H1 (cell line): ENCODE measurements around the gene C1S. TPM values are rescaled to one million over a fixed set of nuclear protein-coding genes. Genes with fewer than 3 reads are reported as not detected.

Source experiments
- CTCF ChIA-PET: fragments of 300-600 bp; sonication (Branson Sonifier 250); formaldehyde crosslinking; loops from one replicate; lab custom pipeline; 2021; ENCODE audit not compliant: partially characterized antibody; lab: Charles Lee
- POLR2A ChIA-PET: fragments of 300-600 bp; sonication (Branson Sonifier 250); formaldehyde crosslinking; loops from one replicate; lab custom pipeline; 2021; ENCODE audit warnings: inconsistent platforms; ENCODE audit not compliant: partially characterized antibody; lab: Charles Lee
- DNase-seq, 2 experiments: peaks; one replicate each; pipeline versions ENCODE4 v3.0.0 to v3.0.0-alpha.2; 2010 to 2022; ENCODE audit warnings: low spot score in 2 of 2, low read depth in 1 of 2, mixed read lengths in 1 of 2
- FAIRE-seq: peaks from 2 replicates; lab custom pipeline; 2011; peaks lifted over from hg19 to GRCh38; lab: Jason Lieb, UNC
- H2AFZ ChIP-seq: 2 replicates; pipeline ENCODE4 v1.8.1; 2012; ENCODE audit warnings: low read length, inconsistent platforms
- H2AK5ac ChIP-seq: 2 replicates; pipeline ENCODE4 v1.6.1; 2013; ENCODE audit warnings: low read depth, low read length
- H2BK120ac ChIP-seq: replicated peaks from 2 replicates; pipeline ENCODE3; 2013; ENCODE audit warnings: low read depth, low read length, inconsistent platforms
- H2BK12ac ChIP-seq: 2 replicates; pipeline ENCODE4 v1.6.1; 2013; ENCODE audit warnings: low read depth, low read length
- H2BK15ac ChIP-seq: 2 replicates; pipeline ENCODE4 v1.6.1; 2013; ENCODE audit warnings: low read length
- H2BK20ac ChIP-seq: 2 replicates; pipeline ENCODE4 v1.6.1; 2013; ENCODE audit warnings: low read length
- H2BK5ac ChIP-seq: 2 replicates; pipeline ENCODE4 v1.6.1; 2013; ENCODE audit warnings: low read depth, low read length
- H3K14ac ChIP-seq: 2 replicates; pipeline ENCODE4 v1.6.1; 2013; ENCODE audit warnings: inconsistent platforms; ENCODE audit not compliant: insufficient read length
- H3K18ac ChIP-seq: 2 replicates; pipeline ENCODE4 v1.6.1; 2013; ENCODE audit warnings: low read length; ENCODE audit errors: extremely low read depth
- H3K23ac ChIP-seq: 2 replicates; pipeline ENCODE4 v1.6.1; 2013; ENCODE audit warnings: inconsistent platforms; ENCODE audit not compliant: insufficient read length
- H3K23me2 ChIP-seq: 2 replicates; pipeline ENCODE4 v1.6.1; 2013; ENCODE audit warnings: low read depth, low read length
- H3K27ac ChIP-seq: 2 replicates; pipeline ENCODE4 v1.6.1; 2011; ENCODE audit warnings: low read depth, low read length, inconsistent platforms
- H3K27me3 ChIP-seq, 4 experiments: replicated peaks in 1 of 4; 1 replicate in 1 of 4; 2 replicates in 3 of 4; pipeline versions ENCODE4 v1.6.1 to v1.8.1; 2011 to 2013; ENCODE audit warnings: low read length in 3 of 4, mild to moderate bottlenecking in 3 of 4, inconsistent platforms in 2 of 4, mixed read lengths in 2 of 4, moderate library complexity in 1 of 4; ENCODE audit not compliant: control insufficient read depth in 3 of 4, insufficient read depth in 3 of 4; ENCODE audit errors: extremely low read depth in 1 of 4
- H3K36me3 ChIP-seq, 4 experiments: 2 replicates each; pipeline versions ENCODE4 v1.6.1 to v1.8.1; 2011 to 2013; ENCODE audit warnings: mild to moderate bottlenecking in 4 of 4, low read length in 3 of 4, moderate library complexity in 2 of 4, control low read depth in 1 of 4, inconsistent platforms in 1 of 4; ENCODE audit not compliant: insufficient read depth in 4 of 4, control insufficient read depth in 2 of 4
- H3K4ac ChIP-seq: replicated peaks from 2 replicates; pipeline ENCODE3; 2013; ENCODE audit warnings: low read length, low read depth, mixed read lengths, inconsistent platforms; ENCODE audit not compliant: insufficient read length
- H3K4me1 ChIP-seq, 4 experiments: replicated peaks in 1 of 4; 1 replicate in 1 of 4; 2 replicates in 3 of 4; pipeline versions ENCODE4 v1.6.1 to v1.8.1; 2011 to 2013; ENCODE audit warnings: low read length in 3 of 4, inconsistent platforms in 2 of 4, mixed read lengths in 1 of 4; ENCODE audit not compliant: insufficient read depth in 4 of 4, control insufficient read depth in 3 of 4
- H3K4me2 ChIP-seq, 2 experiments: 2 replicates each; pipeline versions ENCODE4 v1.6.1 to v1.8.1; 2011 to 2013; ENCODE audit warnings: low read depth in 2 of 2, low read length in 2 of 2, control low read depth in 1 of 2, inconsistent platforms in 1 of 2, mild to moderate bottlenecking in 1 of 2; ENCODE audit not compliant: insufficient read depth in 1 of 2
- H3K4me3 ChIP-seq, 4 experiments: fragments of 200-600, 300-600 bp in 1 of 4; sonication (generic), shearing (Covaris generic), sonication (Bioruptor Twin) in 1 of 4; 2 replicates each; pipeline versions ENCODE4 v1.5.1 to v1.8.1; 2011 to 2016; ENCODE audit warnings: low read length in 4 of 4, low read depth in 3 of 4, control low read depth in 2 of 4, inconsistent platforms in 2 of 4, mild to moderate bottlenecking in 2 of 4, mixed read lengths in 1 of 4, moderate library complexity in 1 of 4; ENCODE audit not compliant: insufficient read depth in 2 of 4; ENCODE audit errors: extremely low read depth in 1 of 4
- H3K56ac ChIP-seq: replicated peaks from 2 replicates; pipeline ENCODE3; 2013; ENCODE audit warnings: low read depth, mild to moderate bottlenecking, mixed read lengths, low read length, inconsistent platforms; ENCODE audit not compliant: insufficient read length
- H3K79me1 ChIP-seq: 2 replicates; pipeline ENCODE4 v1.6.1; 2013; ENCODE audit warnings: low read depth, low read length, control low read depth
- H3K79me2 ChIP-seq, 2 experiments: 2 replicates each; pipeline versions ENCODE4 v1.6.1 to v1.8.1; 2012 to 2013; ENCODE audit warnings: low read length in 2 of 2, mild to moderate bottlenecking in 2 of 2, inconsistent platforms in 1 of 2; ENCODE audit not compliant: insufficient read depth in 2 of 2, control insufficient read depth in 1 of 2
- H3K9ac ChIP-seq, 4 experiments: replicated peaks in 1 of 4; 1 replicate in 1 of 4; 2 replicates in 3 of 4; pipeline versions ENCODE4 v1.6.1 to v1.8.1; 2011 to 2013; ENCODE audit warnings: low read depth in 3 of 4, low read length in 3 of 4, control low read depth in 2 of 4, mild to moderate bottlenecking in 2 of 4, moderate library complexity in 2 of 4, inconsistent platforms in 1 of 4; ENCODE audit errors: extremely low read depth in 1 of 4
- H3K9me3 ChIP-seq, 2 experiments: 2 replicates each; pipeline versions ENCODE4 v1.6.1 to v1.8.1; 2012 to 2013; ENCODE audit warnings: mild to moderate bottlenecking in 2 of 2, moderate library complexity in 2 of 2, control low read depth in 1 of 2, inconsistent platforms in 1 of 2, low read depth in 1 of 2, low read length in 1 of 2, mixed read lengths in 1 of 2; ENCODE audit not compliant: insufficient read depth in 2 of 2
- H4K20me1 ChIP-seq, 2 experiments: replicated peaks in 1 of 2; 2 replicates each; pipeline versions ENCODE3 to v1.8.1; 2011 to 2013; ENCODE audit warnings: inconsistent platforms in 2 of 2, low read length in 2 of 2, mild to moderate bottlenecking in 1 of 2; ENCODE audit not compliant: insufficient read depth in 2 of 2, control insufficient read depth in 1 of 2
- H4K5ac ChIP-seq: 2 replicates; pipeline ENCODE4 v1.6.1; 2013; ENCODE audit warnings: low read length, low read depth, mixed read lengths, inconsistent platforms; ENCODE audit not compliant: insufficient read length
- H4K8ac ChIP-seq: 2 replicates; pipeline ENCODE4 v1.8.0; 2013; ENCODE audit warnings: mild to moderate bottlenecking, moderate library complexity, low read length, inconsistent platforms; ENCODE audit not compliant: insufficient read depth; ENCODE audit errors: extremely low read depth
- H4K91ac ChIP-seq: replicated peaks from 2 replicates; pipeline ENCODE3; 2013; ENCODE audit warnings: low read length, mixed read lengths, inconsistent platforms; ENCODE audit not compliant: insufficient read length
- CTCF ChIP-seq, 3 experiments: IDR thresholded peaks; 1 replicate in 2 of 3; 2 replicates in 1 of 3; pipeline versions ENCODE4 v1.5.1 to v1.6.1; 2011; ENCODE audit warnings: low read length in 3 of 3, mild to moderate bottlenecking in 3 of 3, inconsistent platforms in 2 of 3, low read depth in 1 of 3, moderate library complexity in 1 of 3; ENCODE audit not compliant: insufficient read depth in 1 of 3; ENCODE audit errors: control extremely low read depth in 1 of 3
- GABPA ChIP-seq: IDR thresholded peaks from 2 replicates; pipeline ENCODE4 v1.6.1; 2011; ENCODE audit warnings: mild to moderate bottlenecking, low read length, moderate library complexity, borderline replicate concordance; ENCODE audit not compliant: insufficient read depth
- HDAC6 ChIP-seq: IDR thresholded peaks from one replicate; pipeline ENCODE4 v1.7.1; 2012; ENCODE audit warnings: low read depth, mild to moderate bottlenecking, inconsistent platforms, low read length, moderate library complexity
- SP4 ChIP-seq: IDR thresholded peaks from 2 replicates; pipeline ENCODE4 v1.6.1; 2012; ENCODE audit warnings: low read length, inconsistent platforms
- SUZ12 ChIP-seq: fragments of 200-600 bp; sonication (generic); IDR thresholded peaks from 2 replicates; pipeline ENCODE4 v1.6.1; 2012; ENCODE audit warnings: mild to moderate bottlenecking, inconsistent platforms, low read length, moderate library complexity, mixed read lengths
- WGBS, 2 experiments: shearing (Covaris generic) in 1 of 2; methylation state at CpG; one replicate each; pipeline versions ENCODE4 v1.1.6 to v1.1.7; 2013 to 2015; ENCODE audit warnings: low lambda C conversion rate in 2 of 2, mixed read lengths in 2 of 2, inconsistent platforms in 1 of 2, low coverage in 1 of 2, missing lambda C conversion rate in 1 of 2; ENCODE audit not compliant: insufficient replicate concordance in 2 of 2, insufficient coverage in 1 of 2, insufficient read length in 1 of 2; ENCODE audit errors: extremely low coverage in 1 of 2, missing lambda C conversion rate in 1 of 2; 5-methylcytosine and 5-hydroxymethylcytosine counted together
- polyA plus RNA-seq, 7 experiments: library from polyadenylated mRNA; depleted of rRNA in 3 of 7; stranded (reverse) in 5 of 7; unstranded in 2 of 7; fragments of >200 nt in 5 of 7; fragments of 200-250 nt in 2 of 7; gene quantifications; 1 replicate in 5 of 7; 2 replicates in 1 of 7; 4 replicates in 1 of 7; pipeline versions ENCODE4 v1.2.1 to v1.2.3, GENCODE V29; 2011 to 2013; ENCODE audit warnings: missing spikeins in 2 of 7, mixed read lengths in 2 of 7
- total RNA-seq: library from RNA; stranded (reverse); fragmentation: NEBNext Ultra II Directional; extraction: Animal tissue kit (Norgen Biotek cat#: 25700); gene quantifications from 2 replicates; pipeline ENCODE4 v1.2.1, GENCODE V29; 2021

C1S gene
- total and polyA plus RNA-seq, 2 of the 8 experiments (the other 6 are each of a cell fraction or from before 2014, with no cell fraction given): 4.4 to 7.3 TPM

DNA sequence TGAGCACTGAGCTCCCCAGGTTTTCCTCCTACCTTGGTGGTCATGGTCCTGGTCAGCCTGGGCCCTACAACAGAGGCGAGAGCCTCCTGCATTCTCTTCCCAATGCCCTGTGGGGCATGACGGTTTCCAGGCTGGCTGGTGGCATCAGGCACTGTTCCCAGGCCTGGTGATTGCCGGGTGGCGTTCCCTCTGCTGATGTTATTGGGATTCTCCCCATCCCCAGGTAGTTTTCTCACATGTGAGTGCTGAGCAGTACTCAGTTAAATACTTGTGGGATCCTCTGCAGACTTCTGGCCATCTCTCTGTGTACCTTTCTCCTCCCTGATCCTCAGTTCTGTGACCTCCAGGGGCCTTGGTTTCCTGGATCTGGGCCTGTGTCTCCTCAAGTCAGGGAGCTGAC lies 16.0 kb downstream of the C1S start:
- DNase-seq: no peak
- H3K9me3 ChIP-seq: no peaks in the 10 kb centered on the region
- no peak for FAIRE-seq
- H3K79me1 ChIP-seq: no peaks in the 10 kb centered on the region
- no peak overlapping the region for H3K14ac ChIP-seq
- H2BK5ac ChIP-seq: no peak overlapping the region
- H3K27me3 ChIP-seq: no peaks in the 10 kb centered on the region
- no peak overlapping the region for H2BK12ac ChIP-seq
- ChIA-PET CTCF (interaction anchor here (0.7 to 2.1 kb wide), 4 partner anchors 14 to 69 kb away, joined by 3 to 10 read pairs (median 4); no protein-coding TSS in a partner anchor), POLR2A (interaction anchor here (0.6 to 1.7 kb wide), 5 partner anchors 9 to 133 kb away, joined by 3 to 9 read pairs (median 4); partner anchors contain the start of genes C12orf57, C1S and RNU7-1)
- WGBS, 2 experiments: 91% methylated on average over 4 of the region's 4 CpGs; no CpG with 5 or more reads in 1 of the 2 experiments
- no peaks in the 10 kb centered on the region for H3K79me2 ChIP-seq
- no peaks in the 10 kb centered on the region for H3K36me3 ChIP-seq
- no peak overlapping the region for H4K5ac ChIP-seq
- no peak overlapping the region for H3K4me3 ChIP-seq
- no peak overlapping the region for H2BK20ac ChIP-seq
- no peak overlapping the region for H3K4me2 ChIP-seq
- H4K20me1 ChIP-seq: no peaks in the 10 kb centered on the region
- no peak overlapping the region for H2BK15ac ChIP-seq
- no peak overlapping the region for H4K91ac ChIP-seq
- no peak overlapping the region for H2AK5ac ChIP-seq
- no peak for TF ChIP-seq SUZ12
- no peak for TF ChIP-seq CTCF (IDR thresholded peaks at IDR 0.05; ENCODE audit: control extremely low read depth in 1 of 3, insufficient read depth in 1 of 3, low read depth in 1 of 3, low read length in 3 of 3)
- no peak for TF ChIP-seq GABPA
- TF ChIP-seq HDAC6: no peak
- TF ChIP-seq SP4: no peak
- no peaks in the 10 kb centered on the region for H3K4me1 ChIP-seq
- no peak overlapping the region for H2AFZ ChIP-seq
- H3K9ac ChIP-seq: no peak overlapping the region
- no peaks in the 10 kb centered on the region for H3K23me2 ChIP-seq
- no peak overlapping the region for H3K27ac ChIP-seq
- no peak overlapping the region for H2BK120ac ChIP-seq
- no peak overlapping the region for H3K23ac ChIP-seq
- no peak overlapping the region for H3K56ac ChIP-seq
- H3K18ac ChIP-seq: no peak overlapping the region
- no peak overlapping the region; the same call in 1 of the 2 replicates for H4K8ac ChIP-seq
- no peak overlapping the region for H3K4ac ChIP-seq
